SK-N-MC (cell line): ENCODE measurements around the gene SPTLC3.

Experiments
- EZH2 ChIP-seq: fragments of 200-600 bp; sonication (generic); IDR thresholded peaks from one replicate; pipeline ENCODE4 v1.6.1; 2017; ENCODE audit warnings: antibody characterized with exemption
- POLR2AphosphoS5 ChIP-seq: IDR thresholded peaks from 2 replicates; pipeline ENCODE4 v1.6.1; 2012; ENCODE audit warnings: mild to moderate bottlenecking, low read depth, low read length, borderline replicate concordance

DNA sequence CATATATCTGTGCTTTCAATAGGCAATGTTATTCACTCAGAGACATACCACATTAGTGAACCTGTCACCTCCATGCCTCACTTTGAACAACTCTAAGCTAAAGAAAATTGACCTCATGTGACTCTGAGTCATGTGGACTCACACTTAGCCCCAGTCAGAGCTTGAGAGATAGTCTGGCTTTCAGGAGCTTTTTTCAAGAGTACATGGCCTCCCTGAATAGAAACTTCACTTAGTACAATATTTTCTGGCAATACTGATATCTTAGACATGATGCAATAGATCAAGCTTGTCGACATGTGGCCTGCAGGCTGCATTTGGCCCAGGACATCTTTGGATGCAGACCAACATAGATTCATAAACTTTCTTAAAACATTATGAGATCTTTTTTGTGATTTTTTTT, 8.5 kb downstream of the SPTLC3 start:
- no peak for TF ChIP-seq EZH2
- no peak for TF ChIP-seq POLR2AphosphoS5
